ENCODE data around the gene PHACTR4. TPM values are rescaled to one million over a fixed set of nuclear protein-coding genes. Genes with fewer than 3 reads are reported as not detected.

PHACTR4 gene
- total RNA-seq, 1 donor from 2014 or later: 67.5 TPM

DNA sequence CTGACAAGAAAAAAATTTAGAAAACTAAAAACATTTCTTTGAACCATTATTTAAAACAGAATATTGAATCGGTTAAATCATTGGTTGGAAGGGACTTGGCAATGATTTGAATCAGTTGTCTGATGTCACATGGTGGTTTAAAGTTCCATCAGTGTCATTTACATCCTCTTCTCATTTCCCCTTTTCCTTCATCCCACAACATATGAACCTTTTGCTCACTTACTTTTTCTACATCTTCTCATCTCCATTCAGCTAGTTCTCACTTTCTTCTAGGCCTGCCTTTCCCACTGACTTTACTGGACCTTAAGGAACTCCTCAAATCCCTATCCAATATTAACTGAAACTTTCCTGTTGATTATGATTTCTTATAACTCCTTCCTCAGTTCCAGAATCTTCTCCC, 58.5 kb downstream of the PHACTR4 start:
- Mint-ChIP-seq H3K4me1 (peaks cover 12% of the 10 kb centered on the region), H3K27me3 (ENCODE audit: low read depth) (no peaks in the 10 kb centered on the region), H3K36me3 (peaks cover 11% of the 10 kb centered on the region), H3K9me3 (no peaks in the 10 kb centered on the region), H3K27ac (no peak overlapping the region), H3K4me3 (no peak overlapping the region)
- no peak for DNase-seq (ENCODE audit: low spot score in 2 of 2, unreplicated experiment in 2 of 2)
- TF ChIP-seq, protein P1, sequence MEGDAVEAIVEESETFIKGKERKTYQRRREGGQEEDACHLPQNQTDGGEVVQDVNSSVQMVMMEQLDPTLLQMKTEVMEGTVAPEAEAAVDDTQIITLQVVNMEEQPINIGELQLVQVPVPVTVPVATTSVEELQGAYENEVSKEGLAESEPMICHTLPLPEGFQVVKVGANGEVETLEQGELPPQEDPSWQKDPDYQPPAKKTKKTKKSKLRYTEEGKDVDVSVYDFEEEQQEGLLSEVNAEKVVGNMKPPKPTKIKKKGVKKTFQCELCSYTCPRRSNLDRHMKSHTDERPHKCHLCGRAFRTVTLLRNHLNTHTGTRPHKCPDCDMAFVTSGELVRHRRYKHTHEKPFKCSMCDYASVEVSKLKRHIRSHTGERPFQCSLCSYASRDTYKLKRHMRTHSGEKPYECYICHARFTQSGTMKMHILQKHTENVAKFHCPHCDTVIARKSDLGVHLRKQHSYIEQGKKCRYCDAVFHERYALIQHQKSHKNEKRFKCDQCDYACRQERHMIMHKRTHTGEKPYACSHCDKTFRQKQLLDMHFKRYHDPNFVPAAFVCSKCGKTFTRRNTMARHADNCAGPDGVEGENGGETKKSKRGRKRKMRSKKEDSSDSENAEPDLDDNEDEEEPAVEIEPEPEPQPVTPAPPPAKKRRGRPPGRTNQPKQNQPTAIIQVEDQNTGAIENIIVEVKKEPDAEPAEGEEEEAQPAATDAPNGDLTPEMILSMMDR (IDR thresholded peaks at IDR 0.05; ENCODE audit: unreplicated experiment): no peak

DNA sequence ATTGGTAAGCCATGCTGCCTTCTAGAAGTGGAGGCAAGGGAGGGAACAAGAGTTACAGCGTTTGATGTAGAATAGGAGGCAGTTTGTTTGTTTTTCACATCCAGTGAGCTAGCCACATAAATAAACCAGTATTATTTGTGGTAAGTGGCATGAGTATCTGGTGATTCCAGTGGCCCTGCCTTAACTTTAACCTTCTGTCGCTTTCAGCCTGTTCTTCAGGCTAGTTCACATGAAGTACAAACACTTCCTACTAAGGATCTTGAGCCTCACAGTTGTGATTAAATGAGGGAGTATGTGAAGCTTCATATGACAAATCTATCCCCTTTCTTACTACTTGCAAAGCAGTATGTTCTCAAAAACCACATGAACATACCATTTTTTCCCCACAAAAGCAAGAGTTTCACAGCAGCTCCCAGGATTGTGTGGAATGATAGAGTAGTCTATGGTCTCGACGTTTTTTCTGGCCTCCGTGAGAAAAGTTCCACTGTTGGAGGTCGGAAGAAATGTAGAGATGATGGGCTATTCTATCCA, 59.5 kb downstream of the PHACTR4 start:
- TF ChIP-seq, protein P1 (IDR thresholded peaks at IDR 0.05; ENCODE audit: unreplicated experiment): no peak
- Mint-ChIP-seq H3K4me3 (no peak overlapping the region), H3K9me3 (no peaks in the 10 kb centered on the region), H3K4me1 (peaks cover 12% of the 10 kb centered on the region), H3K27me3 (ENCODE audit: low read depth) (no peaks in the 10 kb centered on the region), H3K27ac (peak overlapping the region; percentile 51), H3K36me3 (peaks cover 8% of the 10 kb centered on the region)
- no peak for DNase-seq (ENCODE audit: low spot score in 2 of 2, unreplicated experiment in 2 of 2)

DNA sequence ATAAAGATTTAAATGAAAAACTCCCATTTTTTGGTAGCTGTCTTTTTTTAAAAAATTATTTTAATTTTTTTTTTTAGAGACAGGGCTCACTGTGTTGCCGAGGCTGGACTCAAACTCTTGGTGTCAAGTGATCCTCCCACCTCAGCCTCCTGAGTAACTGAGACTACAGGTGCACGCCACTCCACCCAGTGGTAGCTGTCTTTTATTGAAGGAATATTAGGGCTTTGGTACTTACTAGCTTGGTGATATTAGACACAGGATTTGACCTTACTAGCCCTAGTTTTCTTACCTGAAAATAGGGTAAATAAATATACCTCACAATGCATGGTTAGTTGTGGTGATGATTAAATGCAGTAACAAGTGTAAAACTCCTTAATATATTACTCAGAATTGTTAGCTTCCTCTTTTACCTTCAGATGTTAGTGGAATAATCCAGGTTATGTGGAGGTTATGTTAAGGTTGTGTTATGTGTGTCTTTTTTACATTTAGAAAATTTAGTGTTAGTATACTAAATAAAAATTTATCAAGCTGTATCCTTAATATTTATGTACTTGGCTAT, 66.8 kb downstream of the PHACTR4 start:
- H3K9me3 Mint-ChIP-seq: no peaks in the 10 kb centered on the region
- TF ChIP-seq, protein P1 (IDR thresholded peaks at IDR 0.05; ENCODE audit: unreplicated experiment): no peak
- no peak for DNase-seq (ENCODE audit: low spot score in 2 of 2, unreplicated experiment in 2 of 2)
- no peaks in the 10 kb centered on the region for H3K36me3 Mint-ChIP-seq
- peaks cover 20% of the 10 kb centered on the region for H3K4me1 Mint-ChIP-seq
- no peaks in the 10 kb centered on the region for H3K27me3 Mint-ChIP-seq (ENCODE audit: low read depth)
- H3K27ac Mint-ChIP-seq: peak overlapping the region; percentile 12
- H3K4me3 Mint-ChIP-seq: no peak overlapping the region

DNA sequence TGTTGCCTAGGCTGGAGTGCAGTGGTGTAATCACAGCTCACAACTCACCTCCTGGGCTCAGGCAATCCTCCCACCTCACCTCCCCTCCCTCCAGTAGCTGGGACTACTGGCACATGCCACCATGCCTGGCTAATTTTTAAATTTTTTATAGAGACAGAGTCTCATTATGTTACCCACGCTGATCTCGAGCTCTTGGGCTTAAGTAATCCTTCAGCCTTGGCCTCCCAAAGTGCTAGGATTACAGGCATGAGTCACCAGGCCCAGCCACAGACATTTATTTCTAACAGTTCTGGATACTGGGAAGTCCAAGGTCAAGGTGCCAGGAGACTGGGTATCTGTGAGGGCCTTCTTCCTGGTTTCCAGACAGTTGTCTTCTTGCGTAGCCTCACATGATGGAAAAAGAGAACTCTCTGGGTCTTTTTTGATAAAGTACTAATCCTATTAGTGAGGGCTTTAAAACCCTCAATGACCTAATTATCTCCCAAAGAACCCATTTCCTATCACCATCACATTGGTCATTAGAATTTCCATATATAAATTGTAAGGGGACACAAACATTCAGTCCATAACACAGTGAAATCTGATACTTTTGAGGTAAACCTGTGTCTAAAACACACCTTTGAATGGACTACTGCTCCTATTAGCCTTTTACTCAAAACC, 67.9 kb downstream of the PHACTR4 start:
- Mint-ChIP-seq H3K4me1 (peaks cover 20% of the 10 kb centered on the region), H3K36me3 (no peaks in the 10 kb centered on the region), H3K27me3 (ENCODE audit: low read depth) (no peaks in the 10 kb centered on the region), H3K4me3 (no peak overlapping the region), H3K9me3 (no peaks in the 10 kb centered on the region), H3K27ac (peak overlapping the region; percentile 80)
- TF ChIP-seq, protein P1 (IDR thresholded peaks at IDR 0.05; ENCODE audit: unreplicated experiment): no peak
- no peak for DNase-seq (ENCODE audit: low spot score in 2 of 2, unreplicated experiment in 2 of 2)

DNA sequence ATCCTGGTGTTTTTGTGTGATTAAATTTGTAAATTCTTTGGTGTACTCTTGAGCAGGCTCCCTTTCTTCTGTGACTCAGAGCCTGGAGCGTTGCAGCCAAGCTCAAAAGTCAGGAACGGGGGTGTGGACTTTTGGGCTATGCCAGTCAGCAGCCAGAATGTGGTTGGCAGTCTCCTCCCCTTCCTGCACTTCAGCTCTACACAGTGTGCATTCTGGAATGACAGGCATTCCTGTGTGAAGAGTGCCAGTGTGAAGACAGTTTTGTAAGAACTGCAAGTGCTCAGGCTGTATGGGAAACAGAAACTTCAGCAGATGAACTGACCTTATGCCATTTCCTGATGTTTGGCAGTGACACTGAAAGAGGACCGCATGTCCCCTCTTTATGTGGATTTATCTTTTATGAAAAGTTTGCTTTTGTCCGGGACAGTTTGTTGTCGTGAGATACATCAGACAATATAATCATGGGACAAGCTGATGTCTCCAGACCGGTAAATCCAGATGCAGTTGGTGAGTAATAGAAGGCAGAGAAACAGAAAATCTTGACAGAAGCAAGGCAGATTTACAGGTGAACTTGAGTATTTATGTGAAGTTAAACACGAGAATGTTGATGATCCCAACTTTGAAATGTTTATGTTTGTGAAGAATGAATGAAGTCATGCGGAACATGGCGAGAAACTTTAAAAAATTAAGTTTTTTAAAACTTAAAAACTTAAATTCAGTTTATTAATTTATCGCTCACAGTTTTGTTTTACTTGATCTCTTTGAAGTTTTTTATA, 68.6 kb downstream of the PHACTR4 start:
- peak in 1 of 2 experiments; percentile 40 for DNase-seq (ENCODE audit: low spot score in 2 of 2, unreplicated experiment in 2 of 2)
- Mint-ChIP-seq H3K4me3 (peak overlapping the region; percentile 7), H3K27me3 (ENCODE audit: low read depth) (no peaks in the 10 kb centered on the region), H3K4me1 (peaks cover 20% of the 10 kb centered on the region), H3K9me3 (no peaks in the 10 kb centered on the region), H3K36me3 (no peaks in the 10 kb centered on the region), H3K27ac (peak overlapping the region; percentile 80)
- TF ChIP-seq, protein P1 (IDR thresholded peaks at IDR 0.05; ENCODE audit: unreplicated experiment): no peak
